HG02798 (cell line): Measurements from ENCODE around the gene BZW2.

Experiments used
- ATAC-seq: cut with Tn5 transposase; IDR thresholded peaks from one replicate; pipeline ENCODE4 v1.9.1; 2021; ENCODE audit warnings: mild to moderate bottlenecking; ENCODE audit not compliant: unreplicated experiment, poor library complexity

Gene BZW2

DNA sequence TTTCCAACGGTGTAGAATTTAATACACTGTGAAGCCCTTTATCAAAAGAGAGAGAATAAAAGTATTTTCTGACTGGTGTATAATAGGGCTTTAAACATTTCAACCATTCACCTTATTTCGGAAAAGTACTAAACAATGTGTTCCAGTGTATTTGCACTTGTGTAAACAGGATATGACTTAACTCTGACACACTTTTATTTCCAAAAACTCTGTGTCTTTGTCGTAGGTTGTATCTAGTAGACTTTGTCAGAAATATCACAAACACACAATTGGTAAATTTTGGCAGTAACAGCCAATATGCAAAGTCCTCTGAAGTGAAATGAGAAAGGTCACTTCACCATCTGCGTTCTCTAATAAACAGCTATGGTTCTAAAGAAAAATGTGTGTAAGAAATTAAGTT lies 97.3 kb downstream of the BZW2 start:
- no peak for ATAC-seq

DNA sequence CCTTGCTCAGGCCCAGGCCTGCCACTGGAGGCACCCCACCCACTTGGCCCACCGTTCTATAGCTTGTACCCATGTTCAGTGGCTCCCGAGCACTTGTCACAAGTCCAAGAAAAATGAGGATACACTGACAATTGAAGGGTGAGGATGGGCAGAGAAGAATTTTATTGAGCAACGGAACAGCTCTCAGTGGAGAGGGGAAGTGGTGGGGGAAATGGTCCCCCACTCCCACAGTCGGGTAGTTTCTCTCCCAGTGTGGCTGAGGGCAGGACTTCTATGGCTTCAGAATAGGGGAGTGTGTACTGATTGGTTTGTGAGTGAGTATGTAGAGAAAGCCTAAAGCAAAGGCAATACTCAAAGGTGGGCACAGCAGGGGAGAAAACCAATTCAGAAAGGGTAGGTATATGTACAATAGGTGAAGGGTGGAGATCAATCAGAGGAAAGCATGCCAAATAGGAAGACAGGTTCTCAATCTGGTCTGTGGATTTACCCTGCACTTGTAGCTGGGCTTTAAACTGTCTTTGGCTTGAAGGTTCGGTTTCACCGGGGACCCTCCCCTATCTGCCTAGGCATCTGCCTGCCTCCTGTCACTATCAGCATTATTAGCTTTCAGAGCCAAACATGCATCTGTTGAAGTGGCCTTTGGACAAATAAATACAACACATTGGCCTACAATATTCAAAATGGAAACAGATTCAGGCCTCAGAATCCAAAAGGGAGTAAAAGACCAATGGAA lies 98.7 kb downstream of the BZW2 start:
- ATAC-seq: no peak

DNA sequence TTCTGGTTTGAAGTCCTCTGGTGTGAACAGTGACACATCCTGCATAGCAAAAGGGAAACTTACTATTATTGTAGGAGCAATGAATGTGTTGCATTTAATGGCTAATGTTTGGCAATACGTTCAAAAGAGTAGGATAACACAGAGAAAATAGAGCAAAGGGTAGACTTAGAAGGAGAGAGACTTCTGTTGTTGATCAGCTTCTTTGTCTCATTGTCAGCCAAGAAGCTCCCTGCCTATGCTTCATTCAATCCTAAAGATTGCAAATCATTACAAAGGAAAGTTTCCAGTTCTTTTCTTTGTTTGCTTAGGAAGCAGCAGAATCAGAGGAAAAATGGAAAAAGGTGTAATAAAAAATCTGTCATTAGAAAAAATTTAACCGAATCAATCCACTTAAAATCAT lies 99.7 kb downstream of the BZW2 start:
- ATAC-seq: no peak

DNA sequence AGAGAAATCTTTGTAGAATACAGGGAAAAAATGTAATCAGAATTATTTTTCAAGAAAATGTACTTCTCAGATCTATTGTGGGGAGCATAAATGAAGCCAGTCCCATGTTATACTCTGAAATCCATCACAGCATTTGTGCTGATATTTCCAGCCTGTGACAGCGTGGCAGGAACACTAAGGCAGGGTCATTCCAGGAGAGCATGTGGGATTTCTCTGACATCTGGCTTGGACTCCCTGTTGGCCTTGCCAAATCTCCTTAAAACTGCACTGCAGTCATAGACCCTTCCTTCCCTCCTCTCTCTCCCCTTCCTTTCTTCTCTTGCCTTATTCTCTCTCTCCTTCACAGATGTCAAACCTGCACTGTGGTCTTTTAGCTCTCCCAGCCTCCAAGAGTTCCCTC lies 101.1 kb downstream of the BZW2 start:
- no peak for ATAC-seq

DNA sequence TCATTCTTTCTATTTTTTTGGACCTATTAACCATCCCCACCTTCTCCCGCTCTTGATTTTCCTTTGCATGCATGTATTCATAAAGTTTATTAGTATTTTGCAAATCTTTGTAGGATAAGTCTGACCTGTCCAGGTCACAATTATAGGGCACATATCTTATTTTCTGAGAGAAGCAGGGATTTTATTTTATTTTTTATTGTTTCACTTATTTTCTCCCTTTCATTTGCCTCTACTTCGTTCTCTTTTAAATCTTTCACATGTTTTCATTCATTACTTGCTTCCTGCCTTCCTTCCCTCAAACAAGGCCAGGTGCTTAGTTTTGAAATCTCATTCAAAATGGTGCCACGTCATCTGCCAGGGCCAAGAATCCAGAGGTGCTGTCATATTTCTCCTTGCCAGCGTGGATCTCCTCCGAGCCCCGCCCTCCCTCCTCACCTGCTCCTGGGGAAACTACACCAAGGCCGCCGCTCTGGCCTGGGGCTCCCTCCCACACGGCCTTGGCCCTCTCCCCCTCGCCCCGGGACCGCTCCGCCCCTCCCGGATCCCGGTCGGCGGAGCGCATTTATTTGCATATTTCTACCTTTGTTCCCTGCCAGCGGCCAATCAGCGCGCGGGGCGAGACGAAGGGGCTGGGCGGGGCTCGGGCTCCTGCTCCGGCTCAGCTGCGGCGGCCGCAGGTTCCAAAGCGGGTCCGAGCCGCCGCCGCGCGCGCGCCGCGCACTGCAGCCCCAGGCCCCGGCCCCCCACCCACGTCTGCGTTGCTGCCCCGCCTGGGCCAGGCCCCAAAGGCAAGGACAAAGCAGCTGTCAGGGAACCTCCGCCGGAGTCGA lies 107.3 kb downstream of the BZW2 start, which contains the start of gene TSPAN13:
Gene TSPAN13, plus strand, starts transcription at position 654 of the 830 bp plus-strand sequence. CDS start 213 bp downstream, outside the sequence.
- peak; percentile 80 for ATAC-seq

DNA sequence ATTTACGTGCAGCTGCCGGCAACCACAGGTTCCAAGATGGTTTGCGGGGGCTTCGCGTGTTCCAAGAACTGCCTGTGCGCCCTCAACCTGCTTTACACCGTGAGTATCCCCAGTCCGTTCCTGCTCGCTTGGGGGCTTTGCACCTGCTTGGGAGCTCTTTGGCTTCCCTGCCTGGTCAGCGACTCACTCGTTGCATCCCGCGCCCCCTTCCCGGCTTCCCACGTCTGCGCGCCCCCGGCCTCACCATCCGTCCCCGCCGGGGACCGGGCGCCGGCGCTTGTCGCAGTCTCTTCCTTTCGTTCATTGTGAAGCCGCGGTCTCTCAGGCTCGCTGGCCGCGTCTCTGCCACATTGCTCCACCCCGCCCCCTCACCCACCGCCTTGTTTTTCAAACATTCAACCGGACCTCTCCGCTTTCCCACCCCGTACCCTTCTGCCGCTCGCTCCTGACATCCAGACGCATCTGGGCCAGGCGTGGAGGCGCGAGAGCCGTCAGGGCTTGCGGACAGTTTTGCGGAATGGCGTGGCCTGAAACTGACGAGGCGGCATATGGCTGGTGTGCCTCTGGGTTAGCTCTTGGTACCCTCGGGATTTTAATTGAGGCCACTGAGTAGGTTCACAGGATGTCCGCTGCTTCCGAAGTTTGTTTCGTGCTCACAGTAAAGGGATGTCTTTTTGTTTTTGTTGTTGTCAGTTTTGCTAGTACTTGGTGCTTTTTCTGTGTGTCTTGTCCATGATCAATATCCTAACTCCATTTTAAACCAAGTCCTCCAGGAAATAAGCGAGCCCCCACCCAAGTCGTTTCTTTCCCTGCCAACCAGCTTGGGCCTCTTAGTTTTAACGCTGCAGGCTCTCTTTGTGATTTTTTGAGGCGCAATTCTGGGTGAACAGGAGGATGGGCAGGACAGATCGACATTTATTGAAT lies 108.2 kb downstream of the BZW2 start:
- ATAC-seq: no peak

DNA sequence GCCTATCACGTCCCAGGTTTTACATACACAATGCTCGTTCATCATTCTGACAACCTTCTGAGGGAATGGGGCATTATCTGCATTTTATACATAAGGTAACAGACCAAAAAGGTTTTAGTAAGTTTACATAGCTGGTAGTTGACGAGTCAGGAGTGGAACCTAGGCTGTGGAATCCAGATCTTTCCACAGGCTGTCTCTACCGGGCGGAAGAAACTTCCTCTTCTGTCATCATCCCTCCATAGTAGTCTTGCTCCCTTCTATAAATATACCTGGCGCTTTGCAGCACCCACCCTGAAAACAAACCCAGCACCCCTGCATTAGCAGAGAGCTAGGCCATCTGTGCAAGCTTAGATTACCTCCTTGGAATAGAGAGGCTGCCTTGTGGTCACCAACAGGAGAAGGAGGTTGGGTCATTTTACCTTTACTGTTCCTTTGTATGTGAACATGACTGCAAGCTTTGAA lies 108.9 kb downstream of the BZW2 start:
- ATAC-seq: no peak

DNA sequence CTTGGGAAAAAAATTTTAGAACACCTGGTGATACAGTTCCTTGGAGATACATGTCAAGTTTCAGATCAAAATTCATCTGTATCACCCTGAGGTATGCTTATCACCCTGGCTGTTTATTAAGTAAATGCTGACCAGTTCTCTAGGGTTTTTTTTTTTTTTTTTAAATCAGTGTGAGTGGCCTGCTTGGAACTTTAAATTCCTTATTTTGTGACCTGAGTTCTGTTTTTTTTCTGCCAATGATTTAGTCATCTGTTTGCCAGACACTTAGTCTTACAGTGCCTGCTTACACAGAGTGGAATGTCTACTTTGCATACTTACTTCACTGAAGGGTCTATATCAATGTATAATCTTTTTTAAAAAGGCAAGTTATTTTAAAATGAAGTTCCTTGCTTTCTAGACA lies 109.4 kb downstream of the BZW2 start:
- ATAC-seq: no peak
